Adipose tissue (tissue), 3 donors: ENCODE measurements around the gene HSPB1. TPM values are rescaled to one million over a fixed set of nuclear protein-coding genes. Genes with fewer than 3 reads are reported as not detected.
"Not testable (repeated sequence)": the region's sequence is repeated elsewhere in the genome, so short reads cannot be mapped to it uniquely, and the experiment has no call there.

Source experiments
- H3K27ac ChIP-seq: one replicate; pipeline ENCODE4 v1.5.1; 2013; ENCODE audit warnings: low read depth, low read length
- WGBS, 3 donors: extraction: QIAGEN DNeasy Blood & Tissue Kit; methylation state at CpG; one replicate each; pipeline ENCODE4 v1.1.7; 2013; 5-methylcytosine and 5-hydroxymethylcytosine counted together
- polyA plus RNA-seq, 3 donors: library from polyadenylated mRNA; stranded (reverse); fragments of 200-250 nt; gene quantifications; one replicate each; pipeline ENCODE4 v1.2.3, GENCODE V29; 2013
- donor health status: healthy with polysubstance abuse.
- donor health status: Bipolar disorder and iron deficiency.
- donor health status: healthy.

The HSPB1 gene
- polyA plus RNA-seq = 1,000 to 10,000 TPM in 1 of 3 donors, 100 to 1,000 TPM in 2; 537 to 1,206 (median 613) TPM

DNA sequence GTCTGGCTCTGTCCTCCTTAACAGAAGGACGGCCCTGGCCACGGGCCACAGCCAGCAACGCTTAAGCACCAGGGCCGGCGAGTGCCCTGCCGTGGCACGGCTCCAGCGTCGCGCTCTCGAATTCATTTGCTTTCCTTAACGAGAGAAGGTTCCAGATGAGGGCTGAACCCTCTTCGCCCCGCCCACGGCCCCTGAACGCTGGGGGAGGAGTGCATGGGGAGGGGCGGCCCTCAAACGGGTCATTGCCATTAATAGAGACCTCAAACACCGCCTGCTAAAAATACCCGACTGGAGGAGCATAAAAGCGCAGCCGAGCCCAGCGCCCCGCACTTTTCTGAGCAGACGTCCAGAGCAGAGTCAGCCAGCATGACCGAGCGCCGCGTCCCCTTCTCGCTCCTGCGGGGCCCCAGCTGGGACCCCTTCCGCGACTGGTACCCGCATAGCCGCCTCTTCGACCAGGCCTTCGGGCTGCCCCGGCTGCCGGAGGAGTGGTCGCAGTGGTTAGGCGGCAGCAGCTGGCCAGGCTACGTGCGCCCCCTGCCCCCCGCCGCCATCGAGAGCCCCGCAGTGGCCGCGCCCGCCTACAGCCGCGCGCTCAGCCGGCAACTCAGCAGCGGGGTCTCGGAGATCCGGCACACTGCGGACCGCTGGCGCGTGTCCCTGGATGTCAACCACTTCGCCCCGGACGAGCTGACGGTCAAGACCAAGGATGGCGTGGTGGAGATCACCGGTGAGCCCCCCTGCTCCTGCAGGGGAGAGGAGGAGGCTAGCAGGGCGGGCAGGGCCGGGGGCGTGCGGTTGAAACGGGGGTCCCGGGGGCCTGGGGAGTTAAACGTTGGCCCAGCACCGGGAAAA is at the start of gene HSPB1:
Gene HSPB1 (plus strand): TSS at position 327 of the 855 bp plus-strand sequence. CDS start 40 bp downstream, at position 367.
- peak within 1 kb of the TSS; percentile 48 for H3K27ac ChIP-seq
- WGBS, 3 donors = 0 to 1% (median 0%) methylated on average over 70 to 75 of the region's 75 CpGs

DNA sequence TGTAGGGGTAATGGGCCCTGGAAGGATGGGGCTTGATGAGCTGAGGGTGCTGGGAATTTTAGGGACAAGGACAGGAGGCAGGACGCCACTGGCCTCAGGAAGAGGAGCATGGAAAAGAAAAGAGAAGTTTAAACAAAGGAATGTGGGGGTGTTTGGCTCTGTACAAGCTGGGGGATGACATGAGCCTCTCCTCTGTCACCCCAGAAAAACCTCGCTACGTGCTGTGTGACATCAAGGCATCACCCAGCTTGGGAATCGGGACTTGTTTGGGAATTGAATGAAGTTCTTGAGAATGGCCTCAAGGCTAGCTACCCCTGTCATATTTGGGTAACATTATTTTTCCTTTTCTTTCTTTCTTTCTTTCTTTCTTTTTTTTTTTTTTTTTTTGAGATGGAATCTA is 47.7 kb upstream of the HSPB1 start:
- 76 to 88% (median 82%) methylated on average over 4 of the region's 4 CpGs for WGBS, 3 donors
- H3K27ac ChIP-seq = no peak overlapping the region

DNA sequence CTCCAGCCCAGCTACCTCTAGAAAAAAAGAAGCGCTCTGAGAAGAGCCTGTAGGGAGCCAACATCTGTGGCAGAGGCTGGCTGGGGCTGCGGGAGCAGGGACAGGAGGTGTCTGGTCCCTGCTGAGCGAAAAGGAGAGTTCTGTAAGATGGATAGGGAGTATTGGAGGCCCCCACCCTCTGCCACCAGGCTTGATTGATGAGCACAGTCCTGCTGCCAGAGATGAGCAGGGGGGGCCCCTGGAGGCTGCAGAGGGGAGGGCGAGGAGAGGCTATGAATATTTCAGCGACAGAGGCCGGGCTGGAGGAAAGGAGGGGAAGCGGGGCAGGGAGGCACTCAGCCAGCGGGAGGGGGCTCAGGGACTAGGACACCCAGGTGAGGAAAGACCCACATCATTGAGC is 44.5 kb upstream of the HSPB1 start:
- no peak overlapping the region for H3K27ac ChIP-seq
- 36 to 45% (median 40%) methylated on average over 8 of the region's 8 CpGs for WGBS, 3 donors

DNA sequence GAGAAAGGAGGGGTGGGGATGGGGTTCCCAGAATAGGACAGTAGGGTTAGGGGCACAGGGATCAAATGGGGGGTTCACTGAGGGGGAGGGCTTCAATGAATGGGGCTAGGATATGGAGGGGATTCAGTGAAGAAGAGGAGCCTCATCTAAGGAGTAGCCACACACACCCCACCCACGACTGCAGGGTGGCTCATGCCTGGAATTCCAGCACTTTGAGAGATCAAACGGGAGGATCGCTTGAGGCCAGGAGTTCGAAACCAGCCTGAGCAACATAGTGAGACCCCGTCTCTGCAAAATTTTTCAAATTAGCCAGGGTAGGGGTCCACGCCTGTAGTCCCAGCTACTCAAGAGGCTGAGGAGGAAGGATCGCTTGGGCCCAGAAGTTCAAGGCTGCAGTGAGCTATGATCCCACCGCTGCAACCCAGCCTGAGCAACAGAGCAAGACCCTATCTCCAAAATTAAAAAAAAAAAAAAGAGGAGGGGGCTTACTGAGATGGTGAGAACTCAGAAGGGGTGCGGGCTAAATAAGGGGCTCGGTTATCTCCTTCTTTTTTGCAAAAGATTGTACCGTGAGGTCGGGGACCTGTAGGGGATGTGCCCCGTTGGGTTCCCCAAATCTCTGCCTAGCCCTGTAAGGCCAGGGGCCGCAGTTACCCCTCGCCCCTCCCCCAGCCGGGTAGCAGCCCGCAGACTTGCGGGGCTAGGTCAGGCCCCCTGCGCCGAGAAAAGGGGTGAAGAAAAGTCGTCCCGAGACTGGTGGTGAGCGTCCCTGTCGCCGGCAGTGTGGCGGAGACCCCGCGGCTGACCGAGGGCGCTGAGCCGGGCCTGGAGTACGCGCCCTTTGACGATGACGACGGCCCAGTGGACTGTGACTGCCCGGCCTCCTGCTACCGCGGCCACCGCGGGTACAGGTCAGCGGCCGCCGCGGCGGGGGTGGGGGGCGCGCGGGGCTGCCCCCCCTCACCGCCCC is 43.1 kb upstream of the HSPB1 start:
- H3K27ac ChIP-seq = no peak overlapping the region
- 15 to 23% (median 16%) methylated on average over 28 to 50 of the region's 50 CpGs for WGBS, 3 donors

DNA sequence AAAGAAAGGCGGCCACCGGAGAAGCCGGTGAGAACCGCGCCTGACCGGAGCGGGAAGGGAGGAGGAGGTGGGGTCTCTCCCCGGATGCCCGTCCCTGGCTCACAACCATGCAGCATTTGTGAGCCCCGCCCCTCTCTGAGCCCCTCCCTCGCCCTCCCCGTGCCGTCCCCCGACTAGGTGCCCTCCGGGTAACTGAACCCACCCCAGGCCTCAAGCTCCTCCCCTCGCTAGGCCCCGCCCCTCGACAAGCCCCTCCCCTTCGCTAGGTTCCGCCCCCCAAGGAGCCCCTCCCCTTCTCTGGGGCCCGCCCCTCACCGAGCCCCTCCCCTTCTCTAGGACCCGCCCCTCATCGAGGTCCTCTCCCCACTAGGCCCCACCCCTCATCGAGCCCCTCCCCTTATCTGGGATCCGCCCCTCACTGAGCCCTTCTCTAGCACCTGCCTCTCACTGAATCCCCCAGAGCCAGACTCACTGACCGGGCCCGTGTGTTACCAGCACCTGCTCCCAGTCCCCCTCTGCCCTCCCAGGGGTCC is 42.2 kb upstream of the HSPB1 start:
- 3 to 9% (median 7%) methylated on average over 16 to 28 of the region's 28 CpGs for WGBS, 3 donors
- H3K27ac ChIP-seq = no peak overlapping the region

DNA sequence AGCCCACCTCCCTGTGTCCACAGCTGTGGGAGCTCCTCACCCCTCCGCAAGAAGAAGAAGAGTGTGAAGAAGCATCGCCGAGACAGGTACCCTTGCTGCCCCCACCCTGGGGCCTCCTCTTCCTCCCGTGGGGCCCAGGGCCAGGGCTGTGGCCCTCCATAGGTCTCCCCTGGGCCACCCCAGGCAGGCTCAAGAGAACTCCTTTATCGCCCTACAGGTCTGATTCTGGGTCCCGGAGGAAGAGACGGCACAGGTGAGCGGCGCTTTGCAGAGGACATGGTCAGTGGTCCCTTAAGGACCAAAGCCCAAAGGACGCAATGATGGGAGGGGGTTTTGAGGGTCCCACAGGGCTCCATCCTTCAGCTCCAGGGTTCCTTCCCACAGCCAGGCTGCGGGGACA is 41.1 kb upstream of the HSPB1 start:
- 85 to 90% (median 87%) methylated on average over 11 of the region's 11 CpGs for WGBS, 3 donors

DNA sequence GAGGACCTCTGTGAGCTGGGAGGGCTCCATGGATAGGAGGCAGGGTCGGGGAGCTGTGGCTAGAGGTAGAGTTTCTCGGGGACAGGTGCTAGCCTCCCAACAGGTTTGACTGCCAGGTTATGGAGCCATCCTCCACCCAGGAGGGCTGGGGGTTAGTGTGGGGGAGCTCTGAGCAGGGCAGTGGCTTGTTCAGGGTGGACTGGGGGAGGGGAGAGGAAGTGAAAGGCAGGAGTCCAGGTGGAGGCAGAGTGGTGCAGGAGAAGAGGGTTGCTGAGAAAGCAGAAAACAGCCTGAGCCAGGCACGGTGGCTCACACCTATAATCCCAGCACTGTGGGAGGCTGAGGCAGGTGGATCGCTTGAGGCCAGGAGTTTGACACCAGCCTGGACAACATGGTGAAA is 40.5 kb upstream of the HSPB1 start:
- no peak overlapping the region for H3K27ac ChIP-seq
- 51 to 71% (median 54%) methylated on average over 4 of the region's 4 CpGs for WGBS, 3 donors

More for the DNA sequence above, 41.1 kb upstream of the HSPB1 start:
- no peak overlapping the region for H3K27ac ChIP-seq

DNA sequence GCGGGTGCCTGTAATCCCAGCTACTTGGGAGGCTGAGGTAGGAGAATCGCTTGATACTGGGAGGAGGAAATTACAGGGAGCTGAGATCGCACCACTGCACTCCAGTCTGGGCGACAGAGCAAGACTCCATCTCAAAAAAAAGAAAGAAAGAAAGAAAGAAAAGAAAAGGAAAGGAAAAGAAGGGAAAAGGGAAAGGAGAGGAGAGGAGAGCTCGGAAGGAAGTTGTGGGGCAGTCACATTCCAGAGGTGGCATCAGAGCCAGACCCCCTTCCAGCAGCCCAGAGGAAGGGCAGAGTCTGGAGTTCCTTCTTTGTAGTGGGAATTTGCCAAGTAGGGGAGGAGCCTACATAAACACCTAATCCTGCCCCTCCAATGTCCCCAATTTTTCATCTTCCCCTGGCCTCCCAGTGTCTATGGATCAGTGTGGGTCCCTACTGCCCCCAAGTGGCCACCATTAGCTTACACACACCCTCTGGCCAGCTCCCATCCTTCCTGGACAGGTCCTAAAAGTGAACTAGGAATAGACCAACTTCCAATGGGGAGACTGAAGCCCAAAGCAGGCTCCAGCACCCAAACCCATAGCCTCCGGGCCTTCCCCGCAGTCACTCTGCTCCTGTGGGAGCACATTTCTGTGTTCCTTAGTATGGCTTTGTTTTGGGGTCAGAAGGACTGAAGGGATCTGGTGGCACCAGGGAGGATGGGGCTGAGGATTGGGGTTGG is 39.6 kb upstream of the HSPB1 start:
- 65 to 74% (median 74%) methylated on average over 7 of the region's 7 CpGs for WGBS, 3 donors

DNA sequence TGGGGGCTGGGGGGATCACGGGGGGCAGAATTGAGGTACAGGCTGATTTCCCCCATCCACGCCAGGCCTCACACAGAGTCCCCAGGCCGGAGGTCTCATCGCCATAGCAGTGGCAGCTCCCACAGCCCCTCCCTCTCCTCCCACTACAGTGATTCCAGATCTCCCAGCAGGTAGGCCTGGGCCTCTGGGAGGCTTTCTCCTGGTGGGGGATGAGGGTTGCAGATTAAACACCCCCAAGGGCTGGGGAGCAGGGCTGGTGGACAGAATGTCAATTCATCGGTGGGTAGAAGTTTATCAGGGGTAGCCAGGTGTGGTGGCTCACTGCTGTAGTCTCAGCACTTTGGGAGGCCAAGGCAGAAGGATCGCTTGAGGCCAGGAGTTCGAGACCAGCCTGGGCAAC is 37.2 kb upstream of the HSPB1 start:
- 87 to 94% (median 89%) methylated on average over 7 of the region's 7 CpGs for WGBS, 3 donors
- H3K27ac ChIP-seq = no peak overlapping the region

More for the DNA sequence above, 39.6 kb upstream of the HSPB1 start:
- no peak overlapping the region for H3K27ac ChIP-seq

DNA sequence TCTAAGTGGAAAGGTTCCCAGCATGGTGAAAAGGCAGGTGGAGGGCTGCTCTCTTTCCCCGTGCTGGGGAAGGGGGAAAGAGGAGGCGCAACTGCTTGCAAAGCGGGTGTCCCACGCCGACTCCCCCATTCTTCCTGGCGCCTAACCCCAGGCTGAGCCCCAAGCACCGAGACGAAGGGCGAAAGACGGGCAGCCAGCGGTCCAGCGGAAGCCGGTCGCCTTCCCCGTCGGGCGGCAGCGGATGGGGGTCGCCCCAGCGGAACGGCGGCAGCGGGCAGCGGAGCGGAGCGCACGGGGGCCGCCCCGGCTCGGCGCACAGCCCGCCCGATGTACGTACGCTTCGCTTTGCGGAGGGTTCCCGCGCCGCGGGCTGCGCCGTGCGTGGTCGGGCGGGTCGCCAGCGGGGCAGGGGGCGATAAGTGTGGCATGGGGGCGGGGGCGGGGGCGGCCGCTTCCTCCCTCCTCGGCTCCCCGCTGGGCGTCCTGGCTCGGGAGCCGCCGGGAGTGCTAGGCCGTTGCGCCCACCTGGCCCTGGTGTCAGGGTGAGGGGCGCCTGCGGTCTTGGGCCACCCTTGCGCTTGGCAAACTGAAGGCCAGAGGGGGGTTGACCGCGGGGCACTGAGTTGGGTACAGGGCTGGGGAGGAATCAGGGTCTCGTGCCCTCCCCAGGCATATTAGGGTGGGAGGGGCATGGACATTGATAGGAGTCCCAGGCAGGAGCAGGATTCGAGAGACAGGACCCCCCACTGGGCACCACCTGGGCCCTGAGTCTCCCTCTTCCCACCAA is 35.2 kb upstream of the HSPB1 start:
- WGBS, 3 donors = 1 to 2% (median 2%) methylated on average over 57 to 68 of the region's 68 CpGs
- H3K27ac ChIP-seq = no peak overlapping the region

DNA sequence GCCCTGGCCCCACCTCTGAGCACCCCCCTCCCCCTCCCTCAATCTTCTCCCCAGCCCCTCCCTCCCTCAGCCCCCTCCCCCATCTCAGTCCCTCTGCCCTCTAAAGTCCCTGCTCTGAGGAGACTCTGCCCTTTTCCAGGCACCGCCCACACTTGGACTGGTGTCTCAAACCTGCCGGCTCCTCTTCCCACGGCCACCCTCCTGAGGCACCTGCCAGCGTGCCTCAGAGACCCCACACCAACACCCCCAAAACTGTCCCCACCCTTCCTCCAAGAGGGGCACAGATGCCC is 34.6 kb upstream of the HSPB1 start:
- H3K27ac ChIP-seq = no peak overlapping the region
- WGBS, 3 donors = 17 to 44% (median 43%) methylated on average over 4 of the region's 4 CpGs

DNA sequence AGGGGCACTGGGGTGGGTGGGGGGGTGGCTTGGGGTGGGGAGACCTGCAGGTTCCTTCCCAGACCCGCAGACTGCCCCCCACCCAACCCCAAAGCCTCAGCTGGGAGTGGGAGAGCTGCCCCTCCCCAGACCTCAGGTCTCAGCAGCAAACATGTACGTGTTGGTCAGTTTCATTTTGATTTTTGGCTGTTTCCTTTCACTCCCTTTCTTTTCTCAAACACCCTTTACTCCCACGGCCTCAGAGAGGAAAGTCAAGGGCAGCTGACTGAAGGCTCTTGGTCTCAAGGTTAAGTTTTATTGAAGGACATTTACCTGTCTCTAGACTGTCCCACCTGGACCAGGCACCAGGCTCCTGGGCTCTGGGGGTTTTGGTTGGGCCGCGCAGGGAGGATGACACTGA is 34.1 kb upstream of the HSPB1 start:
- WGBS, 3 donors = 36 to 38% (median 37%) methylated on average over 5 of the region's 5 CpGs
- no peak overlapping the region for H3K27ac ChIP-seq

DNA sequence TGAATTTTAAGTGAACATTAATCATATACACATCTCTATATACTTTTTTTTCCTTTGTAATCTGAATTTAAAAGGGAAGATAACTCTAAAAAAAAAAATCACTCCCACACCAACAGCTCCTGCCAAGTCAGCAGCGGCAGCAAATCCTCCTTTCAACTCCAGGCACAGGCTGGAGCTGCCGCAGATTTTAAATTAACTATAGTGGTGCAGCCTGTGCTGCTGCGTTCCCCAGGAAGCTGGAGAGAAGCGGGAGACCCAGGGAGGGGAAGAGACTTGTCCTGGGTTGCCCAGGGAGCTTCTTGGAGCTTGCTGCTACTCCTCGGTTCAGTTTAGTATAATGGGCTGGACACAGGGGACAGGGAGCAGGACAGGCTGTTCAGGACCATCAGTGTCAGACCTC is 32.6 kb upstream of the HSPB1 start:
- 20 to 39% (median 34%) methylated on average over 5 of the region's 5 CpGs for WGBS, 3 donors
- H3K27ac ChIP-seq = no peak overlapping the region

DNA sequence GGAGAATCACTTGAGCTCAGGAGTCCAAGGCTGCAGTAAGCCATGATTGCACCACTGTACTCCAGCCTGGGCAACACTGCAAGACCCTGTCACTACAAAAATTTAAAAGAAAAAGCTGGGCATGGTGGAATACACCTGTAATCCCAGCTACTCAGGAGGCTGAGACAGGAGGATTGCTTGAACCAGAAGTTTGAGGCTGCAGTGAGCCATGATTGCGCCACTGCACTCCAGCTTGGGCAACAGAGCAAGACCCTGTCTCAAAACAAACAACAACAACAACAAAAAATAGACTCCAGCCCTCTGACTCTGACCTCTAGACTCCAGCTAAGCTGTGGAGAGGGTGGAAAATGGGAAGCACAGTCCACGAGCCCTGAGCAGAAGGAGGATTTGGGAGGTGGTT is 31.1 kb upstream of the HSPB1 start:
- H3K27ac ChIP-seq = not testable (repeated sequence)
- WGBS, 3 donors = 80 to 86% (median 86%) methylated on average over 2 of the region's 2 CpGs

DNA sequence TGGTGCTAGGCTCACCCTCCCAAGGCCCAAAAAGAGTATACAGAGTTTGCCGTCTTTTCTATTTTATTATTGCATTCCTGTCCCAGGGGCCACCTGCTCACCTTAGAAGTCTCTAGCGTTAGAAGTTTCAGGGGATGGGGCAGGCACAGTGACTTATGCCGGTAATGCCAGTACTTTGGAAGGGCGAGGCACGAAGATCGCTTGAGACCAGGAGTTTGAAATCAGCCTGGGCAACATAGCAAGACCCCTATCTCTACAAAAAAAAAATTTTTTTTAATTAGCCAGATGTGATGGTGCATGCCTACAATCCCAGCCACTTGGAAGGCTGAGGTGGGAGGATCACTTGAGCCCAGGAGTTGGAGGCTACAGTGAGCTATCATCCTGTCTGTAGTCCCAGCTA is 30.3 kb upstream of the HSPB1 start:
- 87 to 95% (median 94%) methylated on average over 6 of the region's 6 CpGs for WGBS, 3 donors
- no peak overlapping the region for H3K27ac ChIP-seq

DNA sequence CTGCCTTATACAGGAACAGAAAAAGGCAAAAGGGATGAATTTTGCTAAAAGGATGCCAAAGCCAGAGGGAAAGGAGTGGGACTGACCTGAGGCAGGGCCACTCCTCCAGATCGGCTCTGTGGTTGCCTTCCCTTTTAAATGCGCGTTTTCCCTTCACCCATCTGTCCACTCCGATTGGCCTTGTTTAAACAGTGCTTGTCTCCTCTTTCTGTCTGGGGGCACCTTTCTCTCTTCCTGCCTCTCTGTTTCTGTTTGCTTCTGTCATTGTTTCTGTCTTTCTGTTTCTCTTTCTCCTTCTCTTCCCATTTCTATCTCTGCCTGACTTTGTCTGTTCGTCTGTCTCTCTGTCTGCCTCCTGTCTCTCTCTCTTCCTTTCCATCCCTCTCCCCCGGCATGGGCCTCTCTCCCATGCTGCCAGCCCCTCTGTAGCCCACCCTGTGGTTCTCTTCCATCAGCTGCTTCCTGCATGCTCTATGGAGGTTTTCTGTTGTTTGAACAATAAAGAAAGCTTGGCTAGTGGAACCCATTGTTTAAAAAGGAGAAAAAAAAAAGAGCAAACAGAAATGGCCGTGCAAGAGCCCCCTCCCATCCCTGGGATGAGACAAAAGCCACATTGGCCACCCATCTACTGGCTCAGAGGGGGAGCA is 29.5 kb upstream of the HSPB1 start:
- no peak overlapping the region for H3K27ac ChIP-seq
- WGBS, 3 donors = 25 to 42% (median 33%) methylated on average over 7 of the region's 7 CpGs

DNA sequence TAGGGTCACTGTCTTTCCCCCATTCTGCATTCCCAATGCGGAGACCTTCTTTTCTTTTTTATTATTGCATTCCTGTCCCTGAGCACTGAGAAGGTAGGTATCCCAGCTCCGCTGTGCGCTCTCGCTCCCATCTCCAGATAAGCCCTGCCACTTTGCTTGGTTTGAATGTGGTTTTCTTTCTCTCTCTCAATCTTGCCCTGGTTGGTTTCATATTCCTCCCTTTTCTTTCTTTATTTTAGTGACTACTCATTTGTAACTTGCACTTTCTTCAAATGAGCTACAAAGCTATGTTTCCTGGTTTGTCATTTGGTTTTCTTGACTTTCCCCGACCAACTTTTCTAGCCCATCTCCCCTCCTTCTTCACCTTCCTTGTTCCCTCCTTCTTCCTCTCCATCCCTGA is 29.0 kb upstream of the HSPB1 start:
- 80 to 88% (median 81%) methylated on average over 5 of the region's 5 CpGs for WGBS, 3 donors
- H3K27ac ChIP-seq = no peak overlapping the region
